RPMI8226 (cell line): Measurements from ENCODE around the gene TMEM271.
"Not testable (repeated sequence)": the region's sequence is repeated elsewhere in the genome, so short reads cannot be mapped to it uniquely, and the experiment has no call there.

Experiments used
- DNase-seq: peaks from one replicate; pipeline ENCODE4 v3.0.0-alpha.2; 2015

The TMEM271 gene

DNA sequence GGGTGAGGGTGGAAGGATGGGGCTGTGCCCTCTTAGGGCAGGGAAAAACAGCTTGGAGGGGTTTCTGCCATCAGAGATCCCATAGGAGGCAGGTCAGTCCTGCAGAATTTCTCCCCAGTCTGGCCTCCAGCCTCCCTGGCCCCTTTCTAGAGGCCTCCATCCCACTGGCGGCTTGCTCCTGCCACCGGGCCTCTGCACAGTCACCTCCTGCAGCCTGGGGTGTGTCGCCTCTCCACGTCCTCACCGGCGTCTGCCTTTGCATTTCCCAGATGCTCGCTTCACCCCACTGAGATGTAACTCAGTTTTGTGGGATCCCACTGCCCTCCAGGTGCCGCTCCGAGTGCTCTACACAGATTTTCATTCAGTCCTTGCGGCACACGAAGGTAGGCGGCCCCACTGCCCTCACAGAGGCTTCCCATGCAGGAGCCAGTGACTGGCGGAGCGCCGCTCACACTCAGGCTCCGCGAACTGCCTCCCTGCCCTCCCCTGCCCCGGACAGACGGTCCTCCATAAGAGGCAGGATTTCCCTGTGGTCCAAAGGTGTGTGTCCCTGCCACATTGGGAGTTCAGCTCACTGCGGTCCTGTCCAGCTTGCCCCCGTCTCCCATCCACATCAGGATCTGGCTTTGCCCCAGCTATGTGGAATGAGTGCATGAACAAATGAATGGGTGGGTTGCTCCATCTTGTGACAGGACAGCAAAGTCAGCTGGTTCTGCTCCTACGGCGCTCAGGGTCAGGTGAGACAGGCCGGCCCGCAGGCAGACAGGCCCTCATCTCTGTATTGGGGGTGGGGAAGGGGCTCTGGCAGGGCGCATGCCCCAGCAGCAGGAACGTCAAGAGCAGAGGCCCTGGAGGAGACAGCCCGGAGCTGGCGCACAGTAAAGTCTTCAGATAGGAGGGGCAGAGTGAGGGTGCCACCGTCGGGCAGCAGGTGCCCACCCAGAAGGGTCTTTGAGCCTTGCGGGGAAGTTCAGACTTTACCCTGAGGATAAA lies 2.7 kb upstream of the TMEM271 start:
- no peak for DNase-seq

DNA sequence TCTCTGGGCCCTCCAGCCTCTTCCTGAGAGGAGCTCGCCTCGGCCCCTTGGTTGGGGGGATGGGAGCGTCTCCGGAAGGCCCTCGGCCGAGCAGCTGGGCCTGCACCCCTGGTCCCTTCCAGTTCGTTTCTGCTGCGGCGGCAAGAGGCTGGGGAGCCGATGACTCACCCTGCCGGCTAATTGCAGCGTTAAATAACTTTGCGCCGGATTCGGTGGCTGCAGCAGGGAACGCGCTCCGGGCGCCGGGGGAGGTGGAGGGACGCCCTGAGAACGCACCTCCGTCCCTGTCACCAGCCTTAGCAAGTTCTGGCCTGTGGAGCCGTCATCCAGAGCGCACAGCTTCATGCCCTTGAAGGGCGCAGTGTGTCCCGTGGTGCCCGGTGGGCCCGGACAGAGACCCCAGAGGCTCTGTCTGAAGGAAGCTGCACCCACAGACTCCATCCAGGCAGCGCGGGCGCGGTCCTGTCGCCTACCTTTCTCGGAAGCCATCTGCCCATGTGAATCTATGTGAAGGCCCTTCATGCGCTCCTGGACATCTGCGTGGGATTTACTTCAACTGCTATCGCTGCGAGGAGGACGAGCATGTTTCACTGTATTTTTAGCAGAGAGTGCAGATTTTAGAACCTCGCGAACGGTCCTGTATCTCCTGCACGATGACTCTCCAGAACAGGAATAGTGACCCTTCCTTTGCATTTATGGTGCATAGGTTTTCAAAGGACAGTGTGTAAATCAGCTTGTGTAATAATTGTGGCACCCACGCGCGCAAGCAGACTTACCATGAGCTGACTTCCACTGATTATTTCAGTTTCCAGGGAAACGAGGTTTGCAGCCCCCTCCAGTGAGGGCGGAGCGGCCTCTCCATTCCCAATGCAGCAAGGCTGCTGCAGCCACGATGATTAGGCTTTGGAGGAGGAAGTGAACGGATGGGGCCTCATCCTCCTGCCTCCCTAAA lies 1.7 kb upstream of the TMEM271 start:
- peak; percentile 82 for DNase-seq

DNA sequence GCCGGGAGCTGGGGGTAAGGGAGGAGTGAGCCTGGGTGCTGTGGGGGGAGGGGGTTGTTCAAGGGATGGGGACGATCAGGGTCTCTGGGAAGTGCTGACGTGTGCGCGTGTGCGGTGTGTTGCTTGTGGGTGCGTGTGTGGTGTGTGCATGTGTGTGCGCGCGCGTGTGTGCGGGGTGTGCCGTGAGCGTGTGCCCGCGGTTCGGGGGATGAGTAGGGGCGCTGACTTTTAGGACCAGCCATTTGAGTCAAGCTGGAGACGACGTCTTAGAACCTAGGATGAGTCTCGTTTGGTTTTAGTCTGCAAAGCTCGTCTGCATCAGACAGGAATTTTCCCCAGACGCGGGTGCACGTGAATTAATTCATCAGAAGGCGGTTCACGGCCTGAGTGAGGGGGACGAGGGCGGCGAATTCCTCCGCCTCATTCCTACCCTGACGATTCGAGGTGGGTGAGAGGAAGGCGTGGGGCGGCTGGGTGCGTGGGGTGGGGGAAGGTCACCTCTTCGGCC lies 950 bp upstream of the TMEM271 start:
- DNase-seq, result no peak

DNA sequence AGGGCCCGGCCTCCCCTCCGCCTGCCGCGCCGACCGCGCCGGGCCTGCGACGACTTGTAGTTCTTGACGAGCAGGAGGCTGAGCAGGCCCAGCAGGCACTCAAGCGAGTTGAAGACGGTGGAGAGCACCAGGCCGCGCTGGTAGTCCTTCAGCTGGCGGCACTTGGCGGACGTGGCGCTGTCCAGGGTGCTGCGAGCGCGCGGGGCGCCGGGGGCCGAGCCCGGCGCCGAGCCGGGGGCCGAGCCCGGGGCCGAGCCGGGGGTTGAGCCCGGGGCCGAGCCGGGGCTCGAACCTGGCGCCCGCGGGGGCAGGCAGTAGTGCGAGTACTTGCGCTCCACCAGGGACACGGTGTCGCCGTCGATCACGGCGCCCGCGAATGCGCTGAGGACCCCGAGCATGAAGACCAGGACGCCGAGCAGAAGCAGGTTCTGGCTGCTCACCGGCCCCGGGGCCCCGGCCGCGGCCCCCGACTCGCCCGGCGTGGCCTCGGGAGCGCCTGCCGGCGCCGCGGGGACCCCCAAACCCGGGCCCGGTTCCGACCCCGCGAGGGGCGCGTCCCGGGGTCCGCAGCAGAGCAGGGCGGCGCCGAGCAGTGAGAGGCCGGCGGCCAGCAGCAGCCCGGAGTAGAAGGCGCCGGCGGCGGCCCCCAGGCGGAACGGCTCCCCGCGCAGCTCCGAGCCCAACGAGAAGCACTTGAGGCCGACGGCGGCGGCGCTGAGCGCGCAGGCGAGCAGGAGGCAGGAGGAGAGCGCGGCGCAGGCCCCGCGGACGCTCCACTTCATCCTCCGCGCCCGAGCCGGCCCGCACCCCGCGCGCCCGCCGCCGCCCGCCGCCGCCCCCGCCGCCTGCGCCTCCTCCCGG lies 584 bp downstream of the TMEM271 start:
- no peak for DNase-seq

DNA sequence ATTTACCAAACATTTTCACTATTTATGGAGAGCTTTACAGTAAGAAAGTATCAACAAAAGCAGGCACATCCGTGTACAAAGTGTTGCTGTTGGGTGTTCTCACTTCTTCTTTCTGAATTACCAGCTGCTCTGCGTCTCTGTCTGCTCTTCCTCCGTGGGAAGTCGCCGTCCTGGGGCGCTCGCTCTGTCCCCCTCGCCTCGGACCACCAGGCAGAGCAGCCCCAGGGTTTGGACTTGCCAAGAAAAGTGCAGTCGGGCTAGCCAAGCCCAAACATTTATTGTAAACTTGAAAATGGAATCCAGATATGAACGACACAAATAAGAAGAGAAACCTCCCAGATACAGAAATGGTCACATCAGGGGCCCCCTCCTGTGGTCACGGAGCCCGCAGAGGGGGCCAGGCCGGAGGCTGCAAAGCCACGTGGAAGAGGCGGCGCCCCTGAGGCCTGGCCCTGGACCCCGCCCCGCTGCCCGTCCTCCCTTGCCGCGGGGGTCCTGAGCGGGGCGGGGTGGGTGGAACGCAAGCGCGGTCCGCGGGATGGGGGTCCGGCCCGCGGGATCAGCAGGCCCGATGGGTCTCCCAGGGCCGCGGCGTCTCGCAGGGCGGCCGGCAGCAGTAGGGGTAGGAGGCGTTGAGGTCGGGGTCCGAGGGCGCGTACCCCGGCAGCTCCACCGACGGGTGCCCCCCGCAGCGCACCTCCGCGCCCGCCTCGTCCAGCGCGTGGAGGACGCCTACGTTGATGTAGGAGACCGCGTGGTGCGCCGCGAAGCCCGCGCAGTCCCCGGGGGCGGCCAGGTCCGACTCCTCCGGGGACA lies 1.5 kb downstream of the TMEM271 start:
- no peak for DNase-seq

DNA sequence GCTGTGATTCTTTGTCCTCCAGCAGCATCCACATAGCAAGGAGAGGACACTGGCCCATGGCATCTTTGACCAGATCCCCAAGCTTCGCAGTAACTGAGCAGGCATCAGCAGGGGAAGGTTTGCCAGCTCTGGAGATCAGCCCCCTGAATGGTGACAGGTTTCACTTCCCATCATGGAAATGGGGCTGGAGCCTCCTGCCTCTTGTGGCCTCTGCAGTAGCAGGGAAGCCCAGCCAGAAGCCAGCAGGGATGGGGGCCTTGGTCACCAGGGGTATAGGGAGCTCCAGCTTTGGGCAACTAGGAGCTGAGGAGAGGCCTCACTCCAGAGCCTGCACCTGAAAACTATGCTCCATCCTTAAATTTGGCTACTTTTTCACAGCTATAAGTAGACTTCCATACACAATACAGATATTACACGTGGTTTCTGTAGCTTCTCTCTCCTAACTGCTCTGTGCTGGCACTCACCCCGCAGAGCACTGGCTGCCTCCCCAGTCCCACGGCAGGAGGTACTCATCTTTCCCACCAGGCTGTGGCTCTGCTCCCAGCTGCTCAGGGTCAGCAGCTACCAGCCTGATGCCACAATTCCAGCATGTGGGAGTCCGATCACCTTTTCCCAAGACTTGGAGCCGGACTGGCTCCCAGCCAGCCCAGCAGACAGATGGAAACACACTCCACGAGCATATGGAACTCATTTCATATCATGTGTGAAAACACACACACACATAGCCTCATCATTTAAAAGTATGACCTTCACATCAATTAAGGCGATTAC lies 2.8 kb downstream of the TMEM271 start:
- DNase-seq, result no peak

DNA sequence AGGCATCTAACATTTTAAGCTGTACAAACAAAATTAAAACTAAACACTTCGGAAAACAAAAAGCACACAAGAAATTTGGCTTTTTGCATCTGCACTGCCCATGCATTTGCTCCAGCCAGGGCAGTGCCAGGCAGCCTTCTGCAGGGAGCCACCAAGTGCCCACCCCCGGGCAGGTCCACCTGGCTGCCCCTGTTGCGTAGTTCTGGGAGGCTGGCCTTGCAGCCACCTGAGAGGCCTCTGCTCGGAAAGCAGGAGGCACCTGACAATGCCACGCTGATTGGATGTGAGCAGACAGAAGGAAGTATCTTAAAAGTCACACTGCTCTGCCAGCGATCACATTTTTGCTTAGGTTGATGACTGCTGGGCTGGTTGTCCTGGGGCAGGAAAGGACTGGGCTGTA lies 3.5 kb downstream of the TMEM271 start:
- no peak for DNase-seq

DNA sequence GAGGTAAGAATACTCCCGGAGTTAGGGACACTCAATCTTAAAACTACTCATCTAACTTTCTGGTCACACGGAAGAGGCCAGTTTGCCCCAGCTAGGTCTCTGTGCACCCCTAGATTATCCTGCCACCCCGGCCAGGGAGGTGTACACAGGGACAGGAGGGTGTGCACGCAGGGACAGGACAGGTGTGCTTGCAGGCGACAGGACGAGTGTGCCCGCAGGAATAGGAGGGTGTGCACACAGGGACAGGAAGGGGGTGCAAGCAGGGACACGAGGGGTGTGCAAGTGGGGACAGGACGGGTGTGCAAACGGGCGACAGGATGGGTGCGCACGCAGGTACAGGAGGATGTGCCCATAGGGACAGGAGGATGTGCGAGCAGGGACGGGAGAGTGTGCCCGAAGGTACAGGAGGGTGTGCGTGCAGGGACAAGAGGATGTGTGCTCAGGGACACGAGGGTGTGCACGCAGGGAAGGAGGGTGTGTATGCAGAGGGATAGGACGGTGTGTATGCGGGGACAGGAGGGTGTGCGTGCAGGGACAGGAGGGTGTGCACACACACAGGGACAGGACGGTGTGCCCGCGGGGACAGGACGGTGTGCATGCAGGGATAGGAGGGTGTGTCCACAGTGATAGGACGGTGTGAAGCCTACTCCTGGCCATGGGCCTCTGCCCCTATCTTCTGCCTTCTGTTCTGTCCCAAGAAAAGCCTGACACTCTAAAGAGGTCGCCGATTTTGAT lies 4.1 kb downstream of the TMEM271 start:
- DNase-seq, result no peak

DNA sequence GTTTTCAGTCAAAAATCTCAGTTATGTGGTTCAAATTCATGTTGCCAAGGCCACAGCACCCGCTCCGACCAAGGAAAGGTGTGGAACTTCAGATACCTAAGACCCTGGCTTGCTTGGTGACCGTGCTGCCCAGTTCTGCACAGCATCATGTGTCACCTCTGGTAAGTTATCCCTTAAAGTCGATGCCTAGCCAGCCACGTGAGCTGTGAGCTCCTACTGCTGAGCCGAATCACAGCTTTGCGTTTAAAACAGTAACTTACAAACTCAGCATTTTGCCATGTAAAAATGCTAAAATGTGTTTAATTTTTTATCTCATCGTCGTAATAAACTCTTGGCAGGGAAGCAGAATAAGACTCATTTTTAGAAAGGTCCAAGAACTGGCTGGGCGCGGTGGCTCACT lies 5.3 kb downstream of the TMEM271 start:
- DNase-seq, result no peak

DNA sequence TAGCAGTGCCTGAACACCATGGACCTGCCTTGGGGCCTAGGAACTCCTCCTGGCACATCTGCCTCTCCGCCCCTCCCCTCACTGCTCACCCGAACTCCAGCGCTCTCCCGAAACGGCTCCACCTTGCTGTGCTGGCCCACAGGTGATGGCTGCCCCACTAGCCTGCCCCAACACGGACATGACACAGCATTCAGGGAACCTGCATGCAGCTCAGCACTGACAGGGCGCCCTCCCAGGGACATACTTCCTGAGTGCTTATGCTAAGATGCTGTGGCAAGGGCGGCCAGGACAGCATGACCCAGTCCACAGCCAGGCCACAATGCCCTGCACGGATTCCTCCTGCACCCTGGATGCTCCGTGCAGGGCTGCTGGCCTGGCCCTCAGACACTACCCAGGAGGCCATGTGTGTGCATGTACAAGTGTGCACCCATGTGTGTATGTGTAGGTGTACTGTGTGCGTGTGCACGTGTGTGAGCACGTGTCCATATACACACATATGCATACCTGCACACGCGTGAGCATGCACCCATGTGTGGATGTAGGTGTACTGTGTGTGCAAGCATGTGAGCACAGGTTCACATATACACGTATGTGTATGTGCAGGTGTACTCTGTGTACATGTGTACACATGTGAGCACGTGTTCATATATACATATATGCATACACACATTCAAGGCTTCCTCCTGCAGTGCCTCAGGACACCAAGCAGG lies 6.0 kb downstream of the TMEM271 start:
- no peak for DNase-seq

DNA sequence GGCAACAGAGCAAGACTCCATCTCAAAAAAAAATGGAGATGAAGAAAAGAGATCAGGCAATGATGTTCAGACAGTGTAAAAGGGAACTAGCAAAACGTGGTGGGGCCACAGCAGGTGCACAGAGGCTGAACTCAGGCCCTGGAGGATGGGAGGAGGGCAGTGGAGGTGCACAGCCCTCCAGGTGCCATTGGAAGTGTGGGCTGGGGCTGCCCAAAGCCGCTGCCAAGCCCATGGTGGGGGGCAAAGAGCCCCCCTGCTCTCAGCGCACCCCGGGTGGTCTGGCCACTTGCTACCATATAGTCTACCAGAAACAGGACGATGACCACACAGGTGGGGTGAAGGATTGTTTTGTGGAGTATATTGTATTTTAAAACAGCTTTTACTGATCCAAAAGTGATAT lies 7.1 kb downstream of the TMEM271 start:
- DNase-seq, result no peak

DNA sequence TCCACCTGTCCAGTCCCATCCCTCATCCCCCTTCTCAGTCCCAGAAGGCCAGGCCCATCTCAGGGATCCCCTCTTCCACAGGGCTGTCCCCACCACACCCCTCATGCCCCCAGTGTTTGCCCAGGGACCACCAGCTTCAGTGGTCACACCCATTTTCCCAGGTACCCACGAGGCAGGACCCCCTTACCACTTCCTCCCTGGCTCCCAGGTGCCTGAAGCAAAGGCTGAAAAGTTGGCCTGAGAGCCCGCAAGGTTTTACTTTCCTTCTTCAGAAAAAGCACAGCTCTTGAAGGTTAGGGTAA lies 7.8 kb downstream of the TMEM271 start:
- no peak for DNase-seq

DNA sequence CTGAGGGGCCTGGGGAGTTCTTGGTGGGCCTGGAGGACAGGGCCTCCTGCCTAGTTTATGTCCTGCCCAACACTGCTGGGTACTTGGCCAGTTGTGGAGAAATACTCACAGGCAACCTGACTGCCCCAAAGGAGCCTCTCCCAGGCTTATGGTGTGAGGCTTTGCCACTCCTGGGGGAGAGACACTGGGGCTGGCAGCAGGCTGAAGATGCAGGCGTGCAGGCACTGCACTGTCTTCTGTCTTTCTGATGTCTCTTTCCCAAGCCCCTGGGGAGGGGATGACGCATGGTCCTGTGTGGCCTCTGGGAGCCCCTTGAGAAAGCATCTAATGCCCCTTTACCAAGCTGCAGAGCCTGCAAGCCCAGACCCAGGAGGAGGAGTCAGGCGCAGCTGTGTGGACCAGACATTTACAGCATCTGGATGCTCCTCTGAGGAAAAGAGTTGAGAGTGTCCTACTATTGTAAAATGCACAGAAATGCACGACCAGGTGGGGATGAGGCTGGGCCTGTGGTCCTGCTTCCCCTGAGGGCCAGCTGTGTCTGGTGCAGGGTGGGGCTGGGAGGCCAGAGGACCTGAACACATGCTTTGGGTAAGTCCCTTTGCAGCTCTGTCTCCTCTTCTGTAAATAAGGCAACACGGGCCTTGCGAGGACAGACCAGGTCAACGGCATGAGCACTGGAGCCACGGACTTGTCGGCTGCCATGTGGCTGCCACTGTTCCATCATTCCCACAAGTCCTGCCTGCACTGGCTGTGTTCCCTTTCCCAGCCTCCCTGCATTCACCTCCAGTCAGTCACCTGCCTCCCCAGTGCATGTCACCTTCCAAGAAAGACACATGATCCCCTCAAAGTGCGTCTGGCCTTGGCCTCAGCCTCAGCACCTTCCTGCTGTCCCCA lies 8.4 kb downstream of the TMEM271 start:
- no peak for DNase-seq

DNA sequence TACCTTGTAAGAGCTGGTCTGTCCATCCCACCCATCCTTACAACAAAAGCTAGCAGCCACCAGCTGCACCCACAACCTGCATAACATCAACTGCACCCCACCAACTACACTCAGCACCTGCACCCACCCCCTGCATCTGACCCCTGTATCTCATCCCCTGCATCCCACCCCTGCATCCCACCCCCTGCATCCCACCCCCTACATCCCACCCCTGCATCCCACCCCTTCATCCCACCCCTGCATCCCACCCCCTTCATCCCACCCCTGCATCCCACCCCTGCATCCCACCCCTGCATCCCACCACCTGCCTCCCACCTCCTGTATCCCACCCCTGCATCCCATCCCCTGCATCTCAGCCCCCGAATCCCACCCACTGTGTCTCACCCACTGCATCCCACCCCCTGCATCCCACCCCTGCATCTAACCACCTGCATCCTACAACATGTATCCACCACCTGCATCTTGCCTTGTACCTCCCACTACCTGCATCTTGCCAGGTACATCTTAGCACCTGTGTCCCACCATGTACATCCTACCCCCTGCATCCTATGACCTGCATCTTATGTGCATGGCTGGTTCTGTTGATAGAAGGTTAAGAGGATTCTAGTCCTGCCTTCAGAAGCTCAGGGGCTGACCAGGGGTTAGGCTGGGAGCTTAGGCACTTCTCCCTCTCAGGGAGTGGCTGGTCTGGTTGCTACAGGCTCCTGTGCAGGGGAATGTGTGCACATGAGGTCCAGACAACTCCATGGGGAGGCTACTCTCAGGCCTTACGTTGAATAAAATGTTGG lies 9.4 kb downstream of the TMEM271 start:
- DNase-seq, result no peak

DNA sequence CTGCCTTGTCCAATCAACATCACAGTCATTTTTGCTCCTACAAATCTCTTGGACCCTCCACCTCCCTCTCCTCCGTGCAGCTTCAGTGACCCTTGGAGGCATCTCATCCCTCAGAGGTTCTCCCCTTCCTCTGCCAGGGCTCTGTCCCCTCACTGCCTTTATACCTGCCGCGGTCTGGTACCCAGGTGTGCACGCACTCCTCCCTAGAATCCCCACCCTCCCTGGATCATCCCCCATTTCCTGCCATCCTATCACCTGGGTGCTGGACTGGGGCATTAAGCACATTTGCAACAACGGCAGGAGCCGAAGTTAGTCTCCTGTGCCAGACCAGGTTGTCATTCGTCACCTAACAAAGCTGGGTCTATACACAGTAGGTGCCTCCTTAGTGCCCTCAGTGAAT lies 10.1 kb downstream of the TMEM271 start:
- no peak for DNase-seq

DNA sequence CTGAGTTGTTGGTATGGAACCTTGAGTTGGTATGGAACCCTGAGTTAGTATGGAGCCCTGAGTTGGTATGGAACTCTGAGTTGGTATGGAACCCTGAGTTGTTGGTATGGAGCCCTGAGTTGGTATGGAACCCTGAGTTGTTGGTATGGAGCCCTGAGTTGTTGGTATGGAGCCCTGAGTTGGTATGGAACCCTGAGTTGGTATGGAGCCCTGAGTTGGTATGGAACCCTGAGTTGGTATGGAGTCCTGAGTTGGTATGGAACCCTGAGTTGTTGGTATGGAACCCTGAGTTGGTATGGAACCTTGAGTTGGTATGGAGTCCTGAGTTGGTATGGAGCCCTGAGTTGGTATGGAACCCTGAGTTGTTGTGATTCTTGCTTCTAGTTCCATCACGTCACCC lies 10.5 kb downstream of the TMEM271 start:
- not testable (repeated sequence) for DNase-seq

DNA sequence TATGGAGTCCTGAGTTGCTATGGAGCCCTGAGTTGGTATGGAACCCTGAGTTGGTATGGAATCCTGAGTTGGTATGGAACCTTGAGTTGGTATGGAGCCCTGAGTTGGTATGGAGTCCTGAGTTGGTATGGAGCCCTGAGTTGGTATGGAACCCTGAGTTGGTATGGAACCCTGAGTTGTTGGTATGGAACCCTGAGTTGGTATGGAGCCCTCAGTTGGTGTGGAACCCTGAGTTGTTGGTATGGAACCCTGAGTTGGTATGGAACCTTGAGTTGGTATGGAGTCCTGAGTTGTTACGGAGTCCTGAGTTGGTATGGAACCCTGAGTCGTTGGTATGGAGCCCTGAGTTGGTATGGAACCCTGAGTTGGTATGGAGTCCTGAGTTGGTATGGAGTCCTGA lies 13.6 kb downstream of the TMEM271 start:
- not testable (repeated sequence) for DNase-seq

DNA sequence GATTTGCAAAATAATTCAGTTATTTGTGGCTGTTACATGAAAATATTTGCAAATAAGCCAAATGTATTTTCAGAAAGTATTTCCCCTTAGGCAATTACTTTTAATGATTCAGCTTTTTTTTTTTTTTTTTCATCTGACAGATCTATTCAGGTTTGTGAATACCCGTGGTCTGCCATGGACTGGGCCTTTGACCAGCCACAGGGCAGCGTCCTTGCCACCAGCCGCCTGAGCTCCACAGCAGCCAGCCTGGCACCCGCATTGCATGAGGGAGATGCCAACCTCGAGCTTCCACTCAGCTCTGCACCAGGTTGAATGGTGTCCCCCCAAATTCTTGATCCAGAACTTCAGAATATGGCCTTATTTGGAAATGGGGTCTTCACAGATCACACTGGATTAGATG lies 14.7 kb downstream of the TMEM271 start:
- no peak for DNase-seq
